ENCODE measurements around the gene BANP.

BANP gene

GRCh38 chr16:88064011-88064888 is 113.0 kb downstream of the BANP start:
- no peaks in the 10 kb centered on the region for H4K20me1 ChIP-seq (ENCODE audit: insufficient read depth)
- no peaks in the 10 kb centered on the region for H3K4me1 ChIP-seq (ENCODE audit: low read depth, poor library complexity, severe bottlenecking)
- H3K9ac ChIP-seq = no peak overlapping the region
- no peaks in the 10 kb centered on the region for H3K36me3 ChIP-seq (ENCODE audit: insufficient read depth)
- no peaks in the 10 kb centered on the region for H3K27me3 ChIP-seq (ENCODE audit: insufficient read depth, low read depth)
- no peak overlapping the region for H3K27ac ChIP-seq
- no peak overlapping the region for H3K4me3 ChIP-seq (IDR thresholded peaks at IDR 0.05; ENCODE audit: insufficient read depth, low read depth, low read length)
- no peak overlapping the region for H3K4me2 ChIP-seq
- TF ChIP-seq CTCF (conservative IDR thresholded peaks at IDR 0.05; ENCODE audit: low read depth, low read length) = no peak
- no peak overlapping the region for H2AFZ ChIP-seq (ENCODE audit: low read depth)
- H3K79me2 ChIP-seq (ENCODE audit: insufficient read depth, low read depth) = no peaks in the 10 kb centered on the region

- no peaks in the 10 kb centered on the region for H3K79me2 ChIP-seq (ENCODE audit: insufficient read depth, low read depth)
These were observed 113.9 kb downstream of the BANP start for GRCh38 chr16:88064889-88065746.

GRCh38 chr16:88065747-88066142 is 114.5 kb downstream of the BANP start:
- H3K79me2 ChIP-seq (ENCODE audit: insufficient read depth, low read depth) = no peaks in the 10 kb centered on the region
- no peaks in the 10 kb centered on the region for H4K20me1 ChIP-seq (ENCODE audit: insufficient read depth)
- H3K4me1 ChIP-seq (ENCODE audit: low read depth, poor library complexity, severe bottlenecking) = no peaks in the 10 kb centered on the region
- no peak overlapping the region for H2AFZ ChIP-seq (ENCODE audit: low read depth)
- no peaks in the 10 kb centered on the region for H3K27me3 ChIP-seq (ENCODE audit: insufficient read depth, low read depth)
- no peak overlapping the region for H3K4me3 ChIP-seq (IDR thresholded peaks at IDR 0.05; ENCODE audit: insufficient read depth, low read depth, low read length)
- H3K9ac ChIP-seq = no peak overlapping the region
- no peaks in the 10 kb centered on the region for H3K36me3 ChIP-seq (ENCODE audit: insufficient read depth)
- no peak for TF ChIP-seq CTCF (conservative IDR thresholded peaks at IDR 0.05; ENCODE audit: low read depth, low read length)
- H3K4me2 ChIP-seq = no peak overlapping the region
- H3K27ac ChIP-seq = no peak overlapping the region

More at GRCh38 chr16:88064889-88065746, 113.9 kb downstream of the BANP start:
- H3K4me1 ChIP-seq (ENCODE audit: low read depth, poor library complexity, severe bottlenecking) = no peaks in the 10 kb centered on the region
- H3K36me3 ChIP-seq (ENCODE audit: insufficient read depth) = no peaks in the 10 kb centered on the region
- no peak overlapping the region for H3K9ac ChIP-seq
- no peak overlapping the region for H3K27ac ChIP-seq
- H4K20me1 ChIP-seq (ENCODE audit: insufficient read depth) = no peaks in the 10 kb centered on the region
- H3K27me3 ChIP-seq (ENCODE audit: insufficient read depth, low read depth) = no peaks in the 10 kb centered on the region
- no peak overlapping the region for H3K4me3 ChIP-seq (IDR thresholded peaks at IDR 0.05; ENCODE audit: insufficient read depth, low read depth, low read length)
- H2AFZ ChIP-seq (ENCODE audit: low read depth) = no peak overlapping the region
- no peak for TF ChIP-seq CTCF (conservative IDR thresholded peaks at IDR 0.05; ENCODE audit: low read depth, low read length)
- H3K4me2 ChIP-seq = no peak overlapping the region

- H3K4me1 ChIP-seq (ENCODE audit: low read depth, poor library complexity, severe bottlenecking) = no peaks in the 10 kb centered on the region
- no peaks in the 10 kb centered on the region for H3K36me3 ChIP-seq (ENCODE audit: insufficient read depth)
- no peaks in the 10 kb centered on the region for H4K20me1 ChIP-seq (ENCODE audit: insufficient read depth)
- no peak overlapping the region for H3K27ac ChIP-seq
- no peak overlapping the region for H3K4me3 ChIP-seq (IDR thresholded peaks at IDR 0.05; ENCODE audit: insufficient read depth, low read depth, low read length)
- no peak for TF ChIP-seq CTCF (conservative IDR thresholded peaks at IDR 0.05; ENCODE audit: low read depth, low read length)
- no peak overlapping the region for H3K4me2 ChIP-seq
- H3K27me3 ChIP-seq (ENCODE audit: insufficient read depth, low read depth) = no peaks in the 10 kb centered on the region
- no peaks in the 10 kb centered on the region for H3K79me2 ChIP-seq (ENCODE audit: insufficient read depth, low read depth)
- H2AFZ ChIP-seq (ENCODE audit: low read depth) = no peak overlapping the region
- no peak overlapping the region for H3K9ac ChIP-seq
These were observed 115.0 kb downstream of the BANP start for GRCh38 chr16:88066234-88066633.

Data from KMS-11 (cell line).